ENCODE measurements around the gene PIEZO2.

- no peak for TF ChIP-seq SP1 (CRISPR knock-in tag; conservative IDR thresholded peaks at IDR 0.05)
- TF ChIP-seq HMGXB4 (CRISPR knock-in tag; IDR thresholded peaks at IDR 0.05), result no peak
- no peak for TF ChIP-seq CTCF (IDR thresholded peaks at IDR 0.05)
- TF ChIP-seq CDX4 (CRISPR knock-in tag; IDR thresholded peaks at IDR 0.05; ENCODE audit: borderline replicate concordance), result no peak
These were observed 1.9 kb downstream of the PIEZO2 start for GRCh38 chr18:11147371-11147951.
